Activated gamma-delta T cell treated with Interleukin-2 at 50 U/mL for 16 hours (primary cell): Measurements from ENCODE around the gene PRR18.

ENCODE experiments used
- DNase-seq: peaks from one replicate; pipeline ENCODE4 v3.0.0-alpha.2; 2020

Gene PRR18

DNA sequence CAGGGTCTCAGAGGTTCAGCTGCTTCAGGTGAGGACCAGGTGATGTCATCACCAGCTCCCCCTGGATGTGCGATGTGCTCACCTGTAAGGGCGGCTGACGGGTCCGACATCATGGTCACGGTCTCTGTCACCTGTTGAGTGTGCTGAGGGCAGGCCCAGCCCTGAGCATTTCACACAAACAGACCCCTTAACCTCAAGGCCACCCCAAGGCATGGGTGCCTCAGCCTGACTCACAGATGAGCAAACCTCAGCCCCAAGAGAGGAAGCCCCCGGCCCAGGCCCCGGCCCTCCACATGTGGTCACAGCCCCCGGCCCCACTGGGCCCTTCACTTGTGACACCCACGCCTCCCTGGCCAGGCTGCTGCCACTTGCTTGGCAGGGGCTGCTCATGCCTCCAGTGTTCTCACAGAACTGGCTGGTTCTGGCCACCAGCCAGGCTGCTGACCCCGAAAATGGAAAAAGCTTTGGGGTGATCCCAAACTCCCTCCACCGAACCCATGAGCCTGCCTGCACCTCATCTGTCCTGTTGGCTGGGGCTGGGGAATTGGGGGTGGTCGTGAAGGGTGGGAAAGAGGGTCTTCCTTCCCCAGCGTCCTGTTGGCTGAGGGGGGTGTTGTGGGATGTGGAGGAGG lies 33.3 kb downstream of the PRR18 start:
- no peak for DNase-seq

- DNase-seq, result no peak
These were observed 34.0 kb downstream of the PRR18 start for GRCh38 chr6:166274163-166274562.

DNA sequence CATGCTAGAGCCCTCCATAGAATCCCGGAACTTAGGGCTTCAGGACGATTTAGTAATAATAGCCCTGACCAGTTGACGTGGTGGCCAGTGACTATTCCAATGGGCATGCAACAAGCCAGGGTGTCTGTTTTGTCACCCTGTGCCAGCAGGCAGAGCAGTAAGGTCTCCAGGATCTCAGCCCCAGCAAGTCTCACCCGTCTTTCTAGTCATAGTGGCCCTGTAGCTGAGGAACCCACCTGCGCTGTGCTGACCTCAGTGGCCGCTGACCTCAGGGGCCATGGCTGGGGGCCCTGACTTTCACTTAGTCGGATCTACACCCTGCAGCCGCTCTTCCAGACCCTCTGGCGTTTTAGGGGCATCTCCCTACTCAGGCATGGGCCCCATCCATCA lies 36.8 kb downstream of the PRR18 start:
- no peak for DNase-seq

DNA sequence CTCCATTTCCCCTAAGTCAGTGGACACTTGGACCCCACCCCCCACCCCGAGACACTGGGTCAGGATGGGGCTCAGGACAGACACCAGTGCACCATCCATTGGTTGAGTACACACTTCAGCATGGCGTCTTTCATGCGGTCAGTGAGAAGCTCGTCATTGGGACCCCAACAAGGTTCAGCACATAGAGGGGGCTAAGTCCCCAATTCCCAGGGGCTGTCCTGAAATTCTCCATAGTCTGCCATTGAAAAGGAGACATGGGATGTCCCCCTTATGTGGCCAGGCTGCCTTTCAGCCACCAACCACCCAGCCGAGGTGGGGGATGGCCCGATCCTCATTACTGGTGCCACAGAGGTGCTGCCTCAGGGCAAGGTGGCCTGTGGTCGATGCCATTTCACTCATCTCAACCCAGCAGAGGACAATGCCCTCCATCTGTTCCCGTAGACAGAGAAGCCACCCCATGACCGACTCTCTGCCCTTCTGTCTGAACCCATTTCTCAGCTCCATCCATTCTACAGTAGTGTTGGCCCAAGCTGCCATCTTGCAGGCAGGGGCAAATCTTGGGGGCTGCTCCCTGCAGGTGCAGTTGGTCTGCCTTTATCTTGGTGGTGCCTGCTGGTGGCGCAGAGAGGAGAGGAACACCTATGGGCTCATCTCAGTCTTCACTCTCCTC lies 37.4 kb downstream of the PRR18 start:
- no peak for DNase-seq

- DNase-seq, result no peak
These were observed 38.7 kb downstream of the PRR18 start for GRCh38 chr6:166269301-166270039.

GRCh38 chr6:166268431-166268830 lies 39.8 kb downstream of the PRR18 start:
- no peak for DNase-seq

- DNase-seq, result no peak
These were observed 40.7 kb downstream of the PRR18 start for GRCh38 chr6:166267526-166267925.

GRCh38 chr6:166266336-166266735 lies 41.9 kb downstream of the PRR18 start:
- no peak for DNase-seq

GRCh38 chr6:166262743-166263515 lies 45.3 kb downstream of the PRR18 start:
- DNase-seq, result no peak

GRCh38 chr6:166259296-166259977 lies 48.8 kb downstream of the PRR18 start:
- no peak for DNase-seq

DNA sequence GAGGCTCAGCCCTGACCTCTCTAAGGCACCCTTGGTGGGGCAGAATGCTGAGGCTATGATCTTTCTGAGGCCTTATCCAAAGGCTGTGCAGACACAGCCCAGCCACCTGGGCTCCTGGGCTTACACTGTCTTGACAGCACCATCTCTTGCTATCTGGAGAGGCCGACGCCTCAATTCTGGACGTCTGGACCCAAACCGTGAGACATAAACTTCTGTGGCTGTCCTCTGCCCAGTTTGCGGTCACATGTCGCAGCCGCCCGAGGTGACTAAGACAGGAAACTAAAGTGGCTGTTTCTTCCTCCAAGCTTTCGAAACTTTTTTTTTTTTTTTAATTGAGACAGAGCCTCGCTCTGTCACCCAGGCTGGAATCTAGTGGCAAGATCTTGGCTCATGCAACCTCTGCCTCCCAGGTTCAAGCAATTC lies 49.3 kb downstream of the PRR18 start:
- peak; percentile 19 for DNase-seq

DNA sequence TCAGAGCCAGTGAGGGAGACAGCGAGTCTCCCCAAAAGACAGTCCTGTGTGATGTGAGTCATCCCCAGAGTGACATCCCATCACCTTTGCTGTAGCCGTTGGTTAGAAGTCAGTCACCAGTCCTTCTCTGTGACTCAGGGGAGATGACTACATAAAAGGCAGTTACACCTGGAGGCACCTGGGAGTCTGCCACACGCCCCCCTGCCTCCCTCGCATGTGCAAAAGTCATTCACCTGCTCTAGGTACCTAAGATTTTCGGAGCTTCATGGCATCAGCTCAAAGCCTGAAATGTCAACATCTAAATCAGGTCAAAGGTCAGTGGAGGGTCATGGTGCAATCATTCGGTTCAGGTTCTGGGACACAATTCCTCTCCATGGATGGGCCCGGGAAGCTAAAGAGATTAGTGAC lies 50.3 kb downstream of the PRR18 start:
- no peak for DNase-seq
